Hematopoietic multipotent progenitor cell treated with erythropoietin and hydrocortisone succinate and interleukin-3 and kit ligand, for 17 days (in vitro differentiated cells): Measurements from ENCODE around the gene SLC15A1.

Experiments used
- DNase-seq: peaks from one replicate; pipeline ENCODE4 v3.0.0-alpha.2; 2015; ENCODE audit warnings: low spot score

The SLC15A1 gene

GRCh38 chr13:98752467-98753290, at the start of gene SLC15A1:
TSS of gene SLC15A1 (minus strand) at chr13:98752672. CDS start at chr13:98752598, 74 bp downstream.
- DNase-seq = no peak

- no peak for DNase-seq
These were observed 49.4 kb upstream of the SLC15A1 start for GRCh38 chr13:98801626-98802418.

GRCh38 chr13:98800078-98800477, 47.6 kb upstream of the SLC15A1 start:
- DNase-seq = no peak

- no peak for DNase-seq
These were observed 46.6 kb upstream of the SLC15A1 start for GRCh38 chr13:98798849-98799645.

- no peak for DNase-seq
These were observed 45.0 kb upstream of the SLC15A1 start for GRCh38 chr13:98797456-98797855.

GRCh38 chr13:98796798-98797197, 44.3 kb upstream of the SLC15A1 start:
- DNase-seq = peak; percentile 18

GRCh38 chr13:98796191-98796590, 43.7 kb upstream of the SLC15A1 start:
- DNase-seq = no peak

- DNase-seq = no peak
These were observed 42.7 kb upstream of the SLC15A1 start for GRCh38 chr13:98795220-98795619.

GRCh38 chr13:98794498-98794897, 42.0 kb upstream of the SLC15A1 start:
- DNase-seq = no peak

- no peak for DNase-seq
These were observed 40.5 kb upstream of the SLC15A1 start for GRCh38 chr13:98792785-98793495.

GRCh38 chr13:98792321-98792720, 39.8 kb upstream of the SLC15A1 start:
- no peak for DNase-seq

- DNase-seq = no peak
These were observed 39.1 kb upstream of the SLC15A1 start for GRCh38 chr13:98791611-98792010.

GRCh38 chr13:98787996-98788395, 35.5 kb upstream of the SLC15A1 start:
- no peak for DNase-seq

GRCh38 chr13:98787173-98787572, 34.7 kb upstream of the SLC15A1 start:
- no peak for DNase-seq

GRCh38 chr13:98786023-98786422, 33.6 kb upstream of the SLC15A1 start:
- no peak for DNase-seq

GRCh38 chr13:98785405-98785804, 32.9 kb upstream of the SLC15A1 start:
- no peak for DNase-seq

GRCh38 chr13:98784666-98785065, 32.2 kb upstream of the SLC15A1 start:
- no peak for DNase-seq

GRCh38 chr13:98783856-98784478, 31.5 kb upstream of the SLC15A1 start:
- DNase-seq = no peak

- no peak for DNase-seq
These were observed 30.2 kb upstream of the SLC15A1 start for GRCh38 chr13:98782654-98783053.

- no peak for DNase-seq
These were observed 29.4 kb upstream of the SLC15A1 start for GRCh38 chr13:98781905-98782304.

GRCh38 chr13:98781470-98781869, 29.0 kb upstream of the SLC15A1 start:
- DNase-seq = no peak
